K562 (cell line): Measurements from ENCODE around the gene C16orf89. TPM values are rescaled to one million over a fixed set of nuclear protein-coding genes. Genes with fewer than 3 reads are reported as not detected.

Experiments
- ATAC-seq: fragments of 200-7000 bp; cut with Tn5 transposase; 3 replicates; pipeline ENCODE4 v1.9.1; 2020; ENCODE audit warnings: moderate library complexity
- BruUV-seq: library from RNA; stranded (reverse); fragments of 400-500 nt; replicated peaks from 2 replicates; lab custom pipeline; 2021; lab: Mats Ljungman, UMichigan
- CTCF ChIA-PET: fragments of 300-600 bp; formaldehyde crosslinking; extraction: SDS; loops from one replicate; lab custom pipeline; 2021; ENCODE audit warnings: low intra/inter-chr PET ratio; lab: Yijun Ruan, JAX
- POLR2A ChIA-PET: fragments of 300-600, 350-650 bp; sonication (Branson Sonifier 250); formaldehyde crosslinking; extraction: SDS; loops from one replicate; lab custom pipeline; 2021; ENCODE audit warnings: antibody characterized with exemption, inconsistent platforms; lab: Yijun Ruan, JAX
- DNase-seq, 4 experiments: peaks; one replicate each; pipeline versions ENCODE4 v3.0.0 to v3.0.0-alpha.2; 2011 to 2018; ENCODE audit warnings: low spot score in 3 of 4, mixed read lengths in 3 of 4; ENCODE audit errors: extremely low read depth in 1 of 4
- FAIRE-seq: peaks from 2 replicates; lab custom pipeline; 2011; peaks lifted over from hg19 to GRCh38; lab: Jason Lieb, UNC
- H2AFZ ChIP-seq: 2 replicates; pipeline ENCODE4 v1.6.0; 2011; ENCODE audit warnings: low read depth, low read length, control low read depth, inconsistent platforms
- H3K27ac ChIP-seq: fragments of 200-600 bp; 3 replicates; pipeline ENCODE4 v1.8.0; 2011; ENCODE audit warnings: low read depth, mild to moderate bottlenecking, control low read depth, inconsistent platforms, low read length, moderate library complexity, mixed read lengths; ENCODE audit errors: extremely low read depth
- H3K27me3 ChIP-seq, 2 experiments: fragments of 300-600 bp in 1 of 2; 2 replicates in 1 of 2; 3 replicates in 1 of 2; pipeline versions ENCODE4 v1.6.0 to v1.8.0; 2011; ENCODE audit warnings: inconsistent platforms in 2 of 2, low read length in 2 of 2, mild to moderate bottlenecking in 1 of 2, mixed read lengths in 1 of 2, moderate library complexity in 1 of 2; ENCODE audit not compliant: control insufficient read depth in 2 of 2, insufficient read depth in 2 of 2
- H3K36me3 ChIP-seq: fragments of 300-600 bp; 3 replicates; pipeline ENCODE4 v1.8.0; 2011; ENCODE audit warnings: mild to moderate bottlenecking, low read length, inconsistent platforms; ENCODE audit not compliant: control insufficient read depth, insufficient read depth
- H3K4me1 ChIP-seq, 2 experiments: fragments of 200-600 bp in 1 of 2; replicated peaks in 1 of 2; 2 replicates in 1 of 2; 3 replicates in 1 of 2; pipeline versions ENCODE4 v1.5.1 to v1.8.0; 2011; ENCODE audit warnings: inconsistent platforms in 2 of 2, low read length in 2 of 2, mild to moderate bottlenecking in 1 of 2, mixed read lengths in 1 of 2, moderate library complexity in 1 of 2; ENCODE audit not compliant: control insufficient read depth in 2 of 2, insufficient read depth in 2 of 2
- H3K4me2 ChIP-seq: 2 replicates; pipeline ENCODE4 v1.6.1; 2011; ENCODE audit warnings: low read length, control low read depth, inconsistent platforms, mixed read lengths; ENCODE audit not compliant: insufficient read depth
- H3K4me3 ChIP-seq: fragments of 200-600 bp; sonication (generic), shearing (Covaris generic); 2 replicates; pipeline ENCODE4 v1.5.1; 2016; ENCODE audit warnings: control low read depth, inconsistent platforms
- H3K79me2 ChIP-seq: fragments of 200-600 bp; 3 replicates; pipeline ENCODE4 v1.8.0; 2011; ENCODE audit warnings: low read length, inconsistent platforms; ENCODE audit not compliant: control insufficient read depth, insufficient read depth
- H3K9ac ChIP-seq, 2 experiments: 2 replicates each; pipeline versions ENCODE4 v1.6.0 to v1.6.1; 2011; ENCODE audit warnings: low read depth in 2 of 2, low read length in 2 of 2, control low read depth in 1 of 2, inconsistent platforms in 1 of 2, mild to moderate bottlenecking in 1 of 2, mixed read lengths in 1 of 2; ENCODE audit not compliant: insufficient read depth in 1 of 2
- H3K9me1 ChIP-seq: one replicate; pipeline ENCODE4 v1.6.0; 2011; ENCODE audit warnings: inconsistent platforms, mild to moderate bottlenecking, low read length, moderate library complexity; ENCODE audit not compliant: control insufficient read depth, insufficient read depth
- H3K9me3 ChIP-seq: replicated peaks from 2 replicates; pipeline ENCODE4 v1.5.1; 2011; ENCODE audit warnings: low read depth, low read length, inconsistent platforms; ENCODE audit not compliant: control insufficient read depth, insufficient read depth
- H4K20me1 ChIP-seq: replicated peaks from 2 replicates; pipeline ENCODE4 v1.6.1; 2011; ENCODE audit warnings: low read length, inconsistent platforms, mixed read lengths; ENCODE audit not compliant: control insufficient read depth, insufficient read depth
- ARHGAP35 ChIP-seq: fragments of 450-650 bp; IDR thresholded peaks from 2 replicates; pipeline ENCODE4 v1.6.1; 2018; ENCODE audit not compliant: partially characterized antibody
- BACH1 ChIP-seq: fragments of 200-800 bp; sonication (Bioruptor generic); IDR thresholded peaks from 2 replicates; pipeline ENCODE4 v1.6.1; 2016; ENCODE audit warnings: missing genetic modification characterization, missing compliant biosample characterization
- CC2D1A ChIP-seq: fragments of 450-650 bp; IDR thresholded peaks from 2 replicates; pipeline ENCODE4 v1.6.1; 2017; ENCODE audit warnings: mild to moderate bottlenecking
- CXXC5 ChIP-seq: fragments of 250-450 bp; sonication (Bioruptor Pico); IDR thresholded peaks from 2 replicates; pipeline ENCODE4 v1.8.0; 2022; ENCODE audit warnings: inconsistent platforms, mild to moderate bottlenecking, moderate library complexity
- EP400 ChIP-seq: fragments of 450-650 bp; IDR thresholded peaks from 2 replicates; pipeline ENCODE4 v1.6.1; 2017; ENCODE audit warnings: antibody characterized with exemption, mild to moderate bottlenecking, moderate library complexity
- POLR2AphosphoS2 ChIP-seq: IDR thresholded peaks from 2 replicates; pipeline ENCODE4 v1.6.1; 2012; ENCODE audit warnings: low read length, improper control_type of control experiment
- SMC3 ChIP-seq: conservative IDR thresholded peaks from 2 replicates; pipeline ENCODE4 v1.6.1; 2011; ENCODE audit warnings: low read depth, low read length, improper control_type of control experiment; ENCODE audit not compliant: insufficient read depth
- TCF7 ChIP-seq: sonication (generic); IDR thresholded peaks from 2 replicates; pipeline ENCODE4 v1.6.1; 2016; ENCODE audit warnings: antibody characterized with exemption, borderline replicate concordance
- TFAP4 ChIP-seq: sonication (generic); formaldehyde crosslinking; IDR thresholded peaks from 2 replicates; pipeline ENCODE4 v1.8.0; 2022; ENCODE audit warnings: missing genetic modification reagents, mild to moderate bottlenecking, moderate library complexity, borderline replicate concordance
- ZNF668 ChIP-seq: fragments of 250-450 bp; sonication (Bioruptor Pico); IDR thresholded peaks from 2 replicates; pipeline ENCODE4 v1.8.0; 2022; ENCODE audit warnings: mild to moderate bottlenecking, inconsistent platforms
- WGBS: fragments of 100-300 bp; shearing (Covaris generic); methylation state at CpG from one replicate; pipeline ENCODE4 v1.1.6; 2016; ENCODE audit warnings: low coverage, mixed read lengths; ENCODE audit not compliant: insufficient coverage; ENCODE audit errors: missing lambda C conversion rate; 5-methylcytosine and 5-hydroxymethylcytosine counted together
- in situ Hi-C: fragments of 300-500 bp; cut with MboI; formaldehyde crosslinking; loops from 4 replicates; pipeline ENCODE4 v1.15.0; 2018; ENCODE audit warnings: inconsistent platforms, mixed read lengths
- intact Hi-C: fragments of 100-400 bp; cut with micrococcal nuclease; formaldehyde crosslinking; loops from 2 replicates; pipeline ENCODE4 v1.14.2; 2022
- polyA plus RNA-seq, 8 experiments: library from polyadenylated mRNA; depleted of rRNA in 4 of 8; stranded (reverse) in 5 of 8; unstranded in 3 of 8; fragments of >200 nt; fragmentation: Nextera tagmentation in 2 of 8; fragmentation: Illumina TruSeq in 1 of 8; extraction: Ambion mirVana in 2 of 8; extraction: Trizol in 1 of 8; gene quantifications; 2 replicates each; pipeline versions ENCODE4 v1.2.1 to v1.2.3, GENCODE V29; 2011 to 2014; ENCODE audit warnings: inconsistent platforms in 1 of 8, missing spikeins in 1 of 8
- total RNA-seq, 7 experiments: library from RNA; depleted of rRNA in 6 of 7; stranded (reverse); fragments of >200 nt in 6 of 7; fragmentation: Illumina TruSeq in 2 of 7; extraction: Trizol in 2 of 7; gene quantifications; 2 replicates each; pipeline versions ENCODE4 v1.2.1 to v1.2.3, GENCODE V29; 2011 to 2021; ENCODE audit warnings: low replicate concordance in 1 of 7
- TF ChIP-seq, protein P1 (sequence below): fragments of 450-650 bp; formaldehyde crosslinking; IDR thresholded peaks from 2 replicates; pipeline ENCODE4 v1.4.0; 2020; ENCODE audit warnings: mild to moderate bottlenecking, moderate library complexity

The C16orf89 gene
- total and polyA plus RNA-seq, 9 of the 15 experiments (the other 6 are each of a cell fraction or from before 2014, with no cell fraction given), result not detected

DNA sequence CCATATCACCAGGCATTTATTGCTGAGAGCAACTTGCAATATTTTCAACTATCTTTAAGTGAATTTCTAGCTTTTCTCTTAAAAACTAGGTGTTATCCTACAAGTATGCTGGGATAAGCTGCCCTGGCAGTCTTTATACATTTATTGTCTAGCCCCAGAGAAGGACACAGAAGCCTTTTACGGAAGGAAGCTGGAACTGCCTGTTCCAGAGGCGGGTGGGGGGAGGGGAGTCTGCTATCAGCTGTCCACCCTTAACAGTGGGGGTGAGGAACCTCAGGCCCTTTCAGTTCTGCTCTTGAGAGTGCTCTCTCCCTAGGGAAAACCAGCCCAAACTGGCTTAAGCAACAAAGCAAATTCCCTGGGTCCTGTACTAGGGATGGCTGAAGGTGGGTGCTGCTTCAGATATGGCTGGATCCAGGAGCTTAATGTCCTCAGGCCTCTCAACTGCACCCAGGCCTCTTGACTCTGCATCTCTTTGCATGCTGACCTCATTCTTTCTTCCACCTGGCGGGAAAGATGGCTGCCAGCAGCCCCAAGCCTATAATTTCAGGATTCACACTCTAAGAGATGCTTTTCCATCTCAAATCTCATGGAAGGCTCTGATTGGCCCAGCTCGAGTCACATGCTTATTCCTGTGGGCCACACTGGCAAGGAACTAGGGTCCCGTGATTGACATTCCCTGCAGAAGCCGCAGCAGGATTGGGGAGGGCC is 48.6 kb downstream of the C16orf89 start (continued):
- TF ChIP-seq TFAP4 (CRISPR knock-in tag) (0 out of 2 replicates have a peak, but pooled peaks have one; percentile 24), ARHGAP35 (no peak)
- TF ChIP-seq, protein P1, sequence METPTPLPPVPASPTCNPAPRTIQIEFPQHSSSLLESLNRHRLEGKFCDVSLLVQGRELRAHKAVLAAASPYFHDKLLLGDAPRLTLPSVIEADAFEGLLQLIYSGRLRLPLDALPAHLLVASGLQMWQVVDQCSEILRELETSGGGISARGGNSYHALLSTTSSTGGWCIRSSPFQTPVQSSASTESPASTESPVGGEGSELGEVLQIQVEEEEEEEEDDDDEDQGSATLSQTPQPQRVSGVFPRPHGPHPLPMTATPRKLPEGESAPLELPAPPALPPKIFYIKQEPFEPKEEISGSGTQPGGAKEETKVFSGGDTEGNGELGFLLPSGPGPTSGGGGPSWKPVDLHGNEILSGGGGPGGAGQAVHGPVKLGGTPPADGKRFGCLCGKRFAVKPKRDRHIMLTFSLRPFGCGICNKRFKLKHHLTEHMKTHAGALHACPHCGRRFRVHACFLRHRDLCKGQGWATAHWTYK, result no peak

- CTCF ChIA-PET, result no interaction called here
- no peak for FAIRE-seq
- Histone ChIP-seq H3K9me3 (no peaks in the 10 kb centered on the region), H2AFZ (no peak overlapping the region), H3K4me2 (no peak overlapping the region), H3K4me3 (no peak overlapping the region), H3K4me1 (peaks cover 0 to 8% of the 10 kb centered on the region in 2 experiments; a peak in 1 of 5 replicates), H3K27me3 (peaks cover 11 to 55% of the 10 kb centered on the region in 2 experiments; a peak in 4 of 5 replicates), H3K27ac (no peak overlapping the region), H4K20me1 (no peaks in the 10 kb centered on the region; the same call in 1 of the 2 replicates)
- ATAC-seq, result no peak
- intact Hi-C loops, result no loop called here
- no peak for DNase-seq
- no TSS peak for BruUV-seq
- TF ChIP-seq EP400 (no peak), CC2D1A (no peak), BACH1 (tag) (no peak), POLR2AphosphoS2 (no peak), TCF7 (no peak), ZNF668 (CRISPR knock-in tag) (no peak), CXXC5 (CRISPR knock-in tag) (no peak), SMC3 (no peak)
- TF ChIP-seq, protein P1, result no peak
- TF ChIP-seq, all 486 proteins: peak for 0
- POLR2A ChIA-PET, result no interaction called here
- in situ Hi-C loops, result no loop called here
- Histone ChIP-seq H3K36me3 (no peaks in the 10 kb centered on the region), H3K9ac (no peak overlapping the region), H3K9me1 (no peaks in the 10 kb centered on the region), H3K79me2 (no peaks in the 10 kb centered on the region)
- 0% methylated on average over 4 of the region's 4 CpGs for WGBS
Measured at GRCh38 chr16:5015887-5016286, 49.9 kb downstream of the C16orf89 start.
